Measurements from ENCODE around the gene SPOCD1.
A peak's percentile ranks its signal among the peaks of the same experiment; 100 is the strongest.

Gene SPOCD1

GRCh38 chr1:31815752-31816500, at the start of gene SPOCD1:
Gene SPOCD1 (minus strand): TSS chr1:31816022. CDS start chr1:31815333, 689 bp downstream.
- peak; percentile 86 for DNase-seq

- DNase-seq: no peak
Observed at GRCh38 chr1:31862071-31862470, 46.2 kb upstream of the SPOCD1 start.

DNA sequence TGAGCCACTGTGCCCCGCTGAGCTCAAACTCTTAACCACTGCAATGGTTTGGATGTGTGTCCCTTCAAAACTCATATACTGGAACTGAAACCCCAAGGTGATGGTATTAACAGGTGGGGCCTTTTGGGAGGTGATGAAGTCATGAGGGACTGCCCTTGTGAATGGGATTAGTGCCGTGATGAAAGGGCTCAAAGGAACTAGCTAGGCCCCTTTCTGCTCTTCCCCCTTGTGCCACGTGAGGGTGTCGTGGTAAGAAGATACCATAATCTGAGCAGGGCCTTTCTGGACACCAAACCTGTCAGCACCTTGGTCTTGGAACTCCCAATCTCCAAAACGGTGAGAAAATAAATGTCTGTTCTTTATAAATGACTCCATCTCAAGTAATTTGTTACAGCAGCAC, 45.5 kb upstream of the SPOCD1 start:
- DNase-seq: no peak

- no peak for DNase-seq
Observed at GRCh38 chr1:31860581-31860980, 44.8 kb upstream of the SPOCD1 start.

DNA sequence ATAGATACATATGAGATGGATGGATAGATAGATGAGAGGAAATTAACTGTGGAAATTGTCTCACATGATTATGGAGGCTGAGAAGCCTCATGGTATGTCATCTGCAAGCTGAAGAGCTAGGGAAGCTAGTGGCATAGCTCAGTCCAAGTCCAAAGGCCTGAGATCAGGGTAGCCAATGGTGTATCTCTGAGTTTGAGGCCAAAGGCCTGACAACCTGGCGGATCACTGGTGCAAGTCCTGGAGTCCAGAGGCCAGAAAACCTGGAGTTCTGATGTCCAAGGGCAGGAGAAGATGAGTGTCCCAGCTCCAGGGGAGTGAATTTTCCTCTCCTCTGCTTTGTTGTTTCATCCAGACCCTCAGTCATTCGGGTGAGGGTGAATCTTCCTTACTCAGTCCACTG, 43.9 kb upstream of the SPOCD1 start:
- no peak for DNase-seq

DNA sequence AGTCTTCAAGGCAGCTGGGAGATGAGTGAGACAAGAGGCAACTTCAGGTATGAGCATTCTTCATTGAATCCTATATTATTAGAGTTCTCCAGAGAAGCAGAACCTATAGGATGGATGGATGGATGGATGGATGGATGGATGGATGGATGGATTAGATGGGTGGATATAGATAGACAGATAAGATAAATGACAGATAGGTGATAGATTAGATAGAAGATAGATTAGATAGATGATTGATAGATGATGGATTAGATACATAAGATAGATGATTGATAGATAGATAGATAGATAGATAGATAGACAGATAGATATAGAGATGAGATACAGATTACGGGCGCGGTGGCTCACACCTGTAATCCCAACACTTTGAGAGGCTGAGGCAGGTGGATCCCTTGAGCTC, 43.2 kb upstream of the SPOCD1 start:
- DNase-seq: no peak

DNA sequence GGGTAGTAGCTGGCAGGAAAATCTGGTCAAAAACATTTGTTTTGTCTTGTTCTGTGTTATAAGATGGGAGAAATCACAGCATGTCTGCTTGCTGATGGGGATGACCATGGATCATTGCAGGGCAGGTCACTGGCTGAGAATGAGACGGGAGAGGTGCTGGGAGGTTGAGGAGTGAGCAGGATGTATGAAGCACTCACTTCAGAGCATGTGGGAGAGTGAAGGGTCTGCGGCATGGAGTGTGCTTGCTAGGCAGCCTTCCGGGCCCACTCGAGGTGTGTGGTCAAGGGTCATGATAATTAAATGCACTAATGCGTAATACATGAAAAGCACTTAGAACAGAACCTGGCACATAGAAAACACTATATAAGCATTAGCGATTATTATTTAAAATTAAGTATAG, 42.0 kb upstream of the SPOCD1 start:
- DNase-seq: no peak

GRCh38 chr1:31856140-31856539, 40.3 kb upstream of the SPOCD1 start:
- DNase-seq: no peak

GRCh38 chr1:31855038-31855845, 39.4 kb upstream of the SPOCD1 start:
- peak; percentile 62 for DNase-seq

DNA sequence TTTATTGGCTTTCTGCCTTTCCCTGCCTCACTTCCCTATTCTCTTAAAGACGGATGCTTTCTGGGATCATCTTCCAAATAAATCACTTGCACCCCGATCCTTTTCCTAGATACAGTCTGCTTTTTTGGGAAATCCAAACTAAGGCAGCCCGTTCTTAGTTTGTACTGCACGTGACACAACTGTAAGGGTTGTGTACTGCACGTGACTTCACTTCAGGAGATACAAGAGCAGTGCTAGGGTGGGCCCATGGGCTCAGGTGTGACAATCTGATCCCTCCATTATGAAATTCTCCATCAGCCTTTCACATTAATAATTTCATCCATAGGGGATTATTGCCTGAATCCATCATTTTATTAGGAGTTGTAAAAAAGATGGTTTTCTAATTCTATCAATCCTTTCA, 33.8 kb upstream of the SPOCD1 start:
- DNase-seq: no peak

- DNase-seq: no peak
Observed at GRCh38 chr1:31848381-31848897, 32.6 kb upstream of the SPOCD1 start.

GRCh38 chr1:31846484-31846883, 30.7 kb upstream of the SPOCD1 start:
- no peak for DNase-seq

- DNase-seq: peak; percentile 78
Observed at GRCh38 chr1:31843506-31843905, 27.7 kb upstream of the SPOCD1 start.

DNA sequence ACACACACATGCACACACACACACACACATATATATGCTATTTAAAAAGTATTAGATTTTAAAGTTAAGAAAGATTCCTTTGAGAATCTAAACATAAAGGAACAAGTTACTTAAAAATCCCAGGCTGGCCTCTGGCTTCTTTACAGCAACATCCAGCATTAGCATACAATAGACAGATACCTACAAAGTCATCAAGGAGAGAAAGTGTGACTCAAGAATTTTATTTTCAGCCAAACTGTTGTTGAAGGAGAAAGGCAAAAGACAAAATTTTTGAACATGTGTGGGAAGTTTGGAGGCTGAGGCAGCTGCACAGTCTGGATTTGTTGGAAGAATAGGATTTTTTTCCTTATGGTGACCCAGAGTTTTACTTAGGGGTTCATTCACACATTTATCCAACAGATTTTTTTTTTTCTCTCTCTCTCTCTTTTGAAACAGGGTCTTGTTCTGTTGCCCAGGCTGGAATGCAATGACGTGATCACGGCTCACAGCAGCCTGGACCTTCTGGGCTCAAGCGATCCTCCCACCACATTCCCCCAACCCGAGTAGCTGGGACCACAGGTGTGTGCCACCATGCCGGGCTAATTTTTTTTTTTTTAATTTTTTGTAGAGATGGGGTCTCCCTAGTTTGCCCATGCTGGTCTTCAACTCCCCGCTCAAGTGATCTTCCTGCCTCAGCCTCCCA, 24.0 kb upstream of the SPOCD1 start:
- DNase-seq: no peak

GRCh38 chr1:31837451-31838158, 21.8 kb upstream of the SPOCD1 start:
- DNase-seq: no peak

GRCh38 chr1:31836638-31837037, 20.8 kb upstream of the SPOCD1 start:
- DNase-seq: no peak

DNA sequence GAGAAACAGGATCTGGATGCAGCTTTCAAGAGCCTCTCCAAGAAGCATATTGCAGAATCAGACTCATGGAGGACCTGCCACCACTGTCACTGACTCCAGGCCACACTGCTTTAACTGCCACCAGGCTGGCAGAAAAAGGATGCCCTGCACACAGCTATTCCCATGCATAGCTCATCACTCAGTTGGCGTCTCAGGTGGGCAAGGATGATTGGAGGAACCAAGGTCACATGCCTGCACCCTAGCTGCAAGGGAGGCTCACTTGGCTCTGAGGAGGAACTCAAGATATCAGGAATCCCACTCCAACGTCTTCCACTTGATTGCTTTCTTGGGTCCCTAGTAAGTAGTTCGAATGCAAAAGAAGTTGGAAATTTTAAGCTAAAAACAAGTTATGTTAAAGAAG, 19.6 kb upstream of the SPOCD1 start:
- no peak for DNase-seq

GRCh38 chr1:31834501-31834900, 18.7 kb upstream of the SPOCD1 start:
- DNase-seq: no peak

DNA sequence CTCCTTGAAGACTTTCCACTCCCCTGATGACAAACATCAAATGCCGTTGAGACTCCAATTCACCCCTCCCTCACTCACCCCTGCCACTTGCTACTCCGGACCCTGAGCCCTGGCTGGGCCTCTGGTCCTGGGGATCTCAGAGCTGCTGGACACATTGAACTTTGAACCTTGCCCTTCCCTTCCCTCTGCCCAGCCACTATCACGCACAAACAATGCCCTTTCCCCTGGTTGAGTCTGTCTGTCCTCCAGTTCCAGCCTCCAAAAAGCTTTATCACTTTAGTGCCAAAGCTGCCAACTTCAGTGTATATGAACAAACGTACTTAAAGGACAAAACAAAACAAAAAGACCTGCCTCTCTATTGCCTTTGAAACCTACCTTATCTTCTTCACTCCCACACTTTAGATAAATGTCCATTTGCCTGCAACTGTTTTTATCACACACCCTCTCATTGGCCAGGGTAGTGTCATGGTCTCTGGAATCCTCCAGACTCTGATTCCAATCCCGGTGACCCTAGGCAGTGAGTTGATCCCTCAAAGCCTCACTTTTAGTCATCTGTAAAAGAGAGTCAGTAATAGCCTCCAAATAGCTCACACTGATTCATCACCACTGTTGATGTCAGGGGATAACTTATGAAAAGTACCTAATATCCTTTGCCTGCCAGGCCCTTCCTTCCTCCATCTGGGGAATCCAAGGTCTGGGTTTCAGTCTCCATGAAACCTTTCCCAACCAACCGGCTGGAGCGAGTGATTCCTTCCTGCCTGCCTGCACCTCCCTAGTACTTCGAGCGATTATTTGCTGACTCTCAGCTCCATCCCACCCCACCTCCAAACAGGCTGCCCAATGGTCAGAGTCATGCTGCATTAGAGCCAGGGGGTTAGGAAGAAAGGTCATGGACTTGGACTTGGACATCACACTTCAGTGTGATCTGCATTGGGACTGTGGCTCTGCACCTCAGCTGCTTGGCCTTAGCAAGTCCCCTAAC, 15.9 kb upstream of the SPOCD1 start:
- peak; percentile 54 for DNase-seq

- DNase-seq: no peak
Observed at GRCh38 chr1:31830511-31830910, 14.7 kb upstream of the SPOCD1 start.

DNA sequence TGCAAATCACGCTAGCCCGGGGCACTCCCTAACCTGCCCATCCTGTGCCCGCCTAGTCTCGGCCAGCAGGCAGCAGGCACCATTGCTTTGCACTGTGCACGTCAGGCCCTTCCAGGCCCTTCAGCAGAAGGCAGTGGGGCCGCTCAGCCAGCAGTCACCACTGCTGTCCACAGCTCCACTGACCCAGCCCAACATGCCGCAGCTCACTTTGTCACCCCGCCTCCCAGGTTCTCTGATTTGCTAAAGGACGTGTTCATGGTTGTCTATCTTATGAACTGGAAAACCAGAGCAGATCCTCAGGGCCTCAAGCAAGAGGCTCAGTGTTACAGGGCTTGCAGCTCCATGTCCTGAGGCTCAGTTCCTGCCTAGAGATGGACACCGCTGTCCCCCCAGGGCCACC, 14.2 kb upstream of the SPOCD1 start:
- no peak for DNase-seq

Measured in fibroblast of skin of right biceps (primary cell).